ENCODE data around the gene ORAI2. TPM values are rescaled to one million over a fixed set of nuclear protein-coding genes. Genes with fewer than 3 reads are reported as not detected.

ORAI2 gene
- total RNA-seq, 3 donors from 2014 or later = 2.8 to 9.8 (median 7.5) TPM

DNA sequence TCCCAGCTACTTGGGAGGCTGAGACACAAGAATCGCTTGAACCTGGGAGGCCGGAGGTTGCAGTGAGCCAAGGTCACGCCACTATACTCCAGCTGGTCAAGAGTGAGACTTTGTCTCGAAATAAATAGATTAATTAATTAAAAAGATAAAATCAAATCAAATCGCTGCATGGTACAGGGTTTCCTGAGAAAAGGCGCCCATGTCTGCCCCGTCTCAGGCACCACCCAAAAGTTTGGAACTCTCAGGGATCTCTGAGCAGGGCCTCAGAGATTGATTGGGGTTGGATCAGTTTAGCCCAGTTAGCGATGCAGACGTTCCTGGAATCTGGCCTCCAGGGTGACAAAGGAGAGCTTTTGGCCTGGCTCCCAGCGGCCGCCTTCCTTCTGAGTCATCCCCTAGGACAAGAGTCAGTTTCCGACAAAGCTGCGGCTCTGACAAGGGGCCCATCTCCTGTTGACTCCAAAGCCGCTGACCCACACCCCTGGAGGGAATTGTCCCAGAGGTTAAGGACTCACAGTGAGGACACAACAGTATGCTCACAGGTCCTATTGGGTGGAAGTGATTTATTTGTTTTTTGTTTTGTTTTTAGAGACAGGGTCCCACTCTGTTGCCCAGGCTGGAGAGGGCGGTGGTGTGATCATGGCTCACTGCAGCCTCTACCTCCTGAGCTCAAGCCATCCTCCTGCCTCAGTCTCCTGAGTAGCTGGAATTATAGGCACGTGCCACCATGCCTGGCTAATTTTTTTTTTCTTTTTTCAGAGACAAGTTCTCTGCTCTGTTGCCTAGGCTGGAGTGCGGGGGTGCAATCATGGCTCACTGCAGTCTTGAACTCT, 6.8 kb downstream of the ORAI2 start:
- no peak overlapping the region for H3K4me3 ChIP-seq
- H3K4me1 ChIP-seq (ENCODE audit: low read depth) = no peaks in the 10 kb centered on the region
- H3K36me3 ChIP-seq (ENCODE audit: low read depth) = no peaks in the 10 kb centered on the region
- ATAC-seq (peak; percentile 14), DNase-seq (no peak)
- intact Hi-C loops (cut with DNase I, micrococcal nuclease) = no loop called here
- no peaks in the 10 kb centered on the region for H3K9me3 ChIP-seq
- TF ChIP-seq, protein P1, sequence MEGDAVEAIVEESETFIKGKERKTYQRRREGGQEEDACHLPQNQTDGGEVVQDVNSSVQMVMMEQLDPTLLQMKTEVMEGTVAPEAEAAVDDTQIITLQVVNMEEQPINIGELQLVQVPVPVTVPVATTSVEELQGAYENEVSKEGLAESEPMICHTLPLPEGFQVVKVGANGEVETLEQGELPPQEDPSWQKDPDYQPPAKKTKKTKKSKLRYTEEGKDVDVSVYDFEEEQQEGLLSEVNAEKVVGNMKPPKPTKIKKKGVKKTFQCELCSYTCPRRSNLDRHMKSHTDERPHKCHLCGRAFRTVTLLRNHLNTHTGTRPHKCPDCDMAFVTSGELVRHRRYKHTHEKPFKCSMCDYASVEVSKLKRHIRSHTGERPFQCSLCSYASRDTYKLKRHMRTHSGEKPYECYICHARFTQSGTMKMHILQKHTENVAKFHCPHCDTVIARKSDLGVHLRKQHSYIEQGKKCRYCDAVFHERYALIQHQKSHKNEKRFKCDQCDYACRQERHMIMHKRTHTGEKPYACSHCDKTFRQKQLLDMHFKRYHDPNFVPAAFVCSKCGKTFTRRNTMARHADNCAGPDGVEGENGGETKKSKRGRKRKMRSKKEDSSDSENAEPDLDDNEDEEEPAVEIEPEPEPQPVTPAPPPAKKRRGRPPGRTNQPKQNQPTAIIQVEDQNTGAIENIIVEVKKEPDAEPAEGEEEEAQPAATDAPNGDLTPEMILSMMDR (IDR thresholded peaks at IDR 0.05) = no peak

DNA sequence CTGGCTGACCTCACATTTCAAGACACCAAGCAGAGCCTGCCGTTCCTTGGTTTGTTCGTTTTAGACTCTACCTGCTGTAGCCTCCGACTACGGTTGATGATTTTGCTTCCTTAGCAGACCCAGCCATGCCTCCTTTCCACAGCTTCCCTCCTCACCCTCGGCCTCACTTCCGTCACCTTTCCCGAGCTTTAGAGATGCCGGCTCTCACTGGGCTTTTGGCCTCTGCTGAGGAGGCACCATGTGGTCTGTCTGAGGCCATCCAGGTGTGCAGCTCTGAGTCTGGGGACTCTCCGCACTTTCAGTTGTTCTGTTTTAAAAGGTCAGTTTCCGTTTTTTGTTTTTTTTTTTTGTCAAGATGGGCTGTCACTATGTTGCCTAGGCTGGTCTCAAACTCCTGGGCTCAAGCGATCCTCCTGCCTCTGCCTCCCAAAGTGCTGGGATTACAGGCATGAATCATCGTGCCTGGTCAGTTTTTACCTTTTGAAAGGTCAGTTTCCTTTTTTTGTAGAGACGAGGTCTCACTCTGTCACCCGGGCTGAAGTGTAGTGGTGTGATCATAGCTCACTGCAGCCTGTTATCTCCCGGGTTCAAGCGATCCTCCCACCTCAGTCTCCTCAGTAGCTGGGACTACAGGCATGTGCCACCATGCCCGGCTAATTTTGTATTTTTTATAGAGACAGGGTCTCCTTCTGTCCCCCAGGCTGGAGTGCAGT, 11.7 kb downstream of the ORAI2 start:
- Histone ChIP-seq H3K36me3 (ENCODE audit: low read depth) (no peaks in the 10 kb centered on the region), H3K9me3 (no peaks in the 10 kb centered on the region), H3K4me3 (no peak overlapping the region), H3K4me1 (ENCODE audit: low read depth) (no peaks in the 10 kb centered on the region)
- TF ChIP-seq, protein P1 (IDR thresholded peaks at IDR 0.05) = no peak
- DNase-seq (no peak), ATAC-seq (peak; percentile 33)
- intact Hi-C loops (cut with DNase I, micrococcal nuclease) = no loop called here

DNA sequence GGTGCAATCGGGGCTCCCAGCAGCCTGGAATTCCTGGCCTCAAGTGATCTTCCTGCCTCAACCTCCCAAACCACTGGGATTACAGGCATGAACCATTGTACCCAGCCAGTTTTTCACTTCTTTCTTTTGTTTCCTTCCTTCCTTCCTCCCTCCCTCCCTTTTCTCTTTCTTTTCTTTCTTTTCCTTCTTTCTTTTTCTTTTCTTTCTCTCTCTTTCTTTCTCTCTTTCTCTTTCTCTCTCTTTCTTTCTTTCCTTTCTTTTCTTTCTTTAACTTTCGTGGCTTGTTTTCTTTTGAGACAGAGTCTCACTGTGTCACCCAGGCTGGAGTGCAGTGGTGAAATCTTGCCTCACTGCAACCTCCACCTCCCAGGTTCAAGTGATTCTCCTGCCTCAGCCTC, 12.3 kb downstream of the ORAI2 start:
- Histone ChIP-seq H3K9me3 (no peaks in the 10 kb centered on the region), H3K4me1 (ENCODE audit: low read depth) (no peaks in the 10 kb centered on the region), H3K36me3 (ENCODE audit: low read depth) (no peaks in the 10 kb centered on the region), H3K4me3 (no peak overlapping the region)
- ATAC-seq (no peak), DNase-seq (no peak)
- intact Hi-C loops (cut with DNase I, micrococcal nuclease) = no loop called here
- TF ChIP-seq, protein P1 (IDR thresholded peaks at IDR 0.05) = no peak

DNA sequence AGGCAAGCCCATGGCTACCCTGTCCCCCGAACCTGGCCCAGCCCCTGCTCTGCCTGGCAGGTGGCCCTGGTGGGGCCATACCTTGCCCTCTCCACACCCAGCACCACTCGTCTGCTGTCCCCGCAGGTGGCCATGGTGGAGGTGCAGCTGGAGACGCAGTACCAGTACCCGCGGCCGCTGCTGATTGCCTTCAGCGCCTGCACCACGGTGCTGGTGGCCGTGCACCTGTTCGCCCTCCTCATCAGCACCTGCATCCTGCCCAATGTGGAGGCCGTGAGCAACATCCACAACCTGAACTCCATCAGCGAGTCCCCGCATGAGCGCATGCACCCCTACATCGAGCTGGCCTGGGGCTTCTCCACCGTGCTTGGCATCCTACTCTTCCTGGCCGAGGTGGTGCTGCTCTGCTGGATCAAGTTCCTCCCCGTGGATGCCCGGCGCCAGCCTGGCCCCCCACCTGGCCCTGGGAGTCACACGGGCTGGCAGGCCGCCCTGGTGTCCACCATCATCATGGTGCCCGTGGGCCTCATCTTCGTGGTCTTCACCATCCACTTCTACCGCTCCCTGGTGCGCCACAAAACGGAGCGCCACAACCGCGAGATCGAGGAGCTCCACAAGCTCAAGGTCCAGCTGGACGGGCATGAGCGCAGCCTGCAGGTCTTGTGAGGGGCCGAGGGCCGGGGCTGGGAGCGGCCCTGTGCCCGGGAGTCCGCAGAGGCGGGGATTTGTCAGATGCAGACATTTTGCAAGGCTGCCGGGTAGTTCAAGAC, 13.2 kb downstream of the ORAI2 start:
- ATAC-seq (peak; percentile 13), DNase-seq (no peak)
- Histone ChIP-seq H3K36me3 (ENCODE audit: low read depth) (no peaks in the 10 kb centered on the region), H3K4me1 (ENCODE audit: low read depth) (no peaks in the 10 kb centered on the region), H3K4me3 (no peak overlapping the region), H3K9me3 (no peaks in the 10 kb centered on the region)
- intact Hi-C loops (cut with DNase I, micrococcal nuclease) = no loop called here
- TF ChIP-seq, protein P1 (IDR thresholded peaks at IDR 0.05) = no peak

DNA sequence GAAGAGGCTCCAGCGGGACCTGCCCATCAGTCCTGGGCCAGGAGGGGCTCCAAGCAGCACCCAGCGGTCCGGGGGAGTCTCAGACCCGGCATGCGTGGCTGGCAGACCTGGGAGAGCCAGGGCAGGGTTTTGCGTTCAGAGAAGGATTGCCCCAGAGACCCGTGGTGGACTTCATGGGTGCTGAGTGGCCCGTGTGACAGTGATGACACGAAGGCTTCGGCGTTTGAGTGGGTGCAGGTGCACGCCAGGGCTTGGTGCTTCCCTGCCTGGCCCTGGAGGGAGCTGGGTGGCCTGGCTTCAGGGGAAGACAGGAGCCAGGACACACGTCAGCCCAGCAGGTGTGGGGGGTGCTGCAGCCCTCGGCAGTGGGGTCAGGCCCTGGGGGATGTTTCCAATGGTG, 13.9 kb downstream of the ORAI2 start:
- intact Hi-C loops (cut with DNase I, micrococcal nuclease) = no loop called here
- ATAC-seq = no peak
- Histone ChIP-seq H3K4me3 (no peak overlapping the region), H3K36me3 (ENCODE audit: low read depth) (no peaks in the 10 kb centered on the region), H3K9me3 (no peaks in the 10 kb centered on the region), H3K4me1 (ENCODE audit: low read depth) (no peaks in the 10 kb centered on the region)
- DNase-seq = no peak
- TF ChIP-seq, protein P1 (IDR thresholded peaks at IDR 0.05) = no peak
